Measurements from ENCODE around the gene ARHGAP24.
"Not testable (repeated sequence)": the region's sequence is repeated elsewhere in the genome, so short reads cannot be mapped to it uniquely, and the experiment has no call there.

Gene ARHGAP24

GRCh38 chr4:85659610-85660218 lies 184.8 kb downstream of the ARHGAP24 start:
- no peak for FAIRE-seq

DNA sequence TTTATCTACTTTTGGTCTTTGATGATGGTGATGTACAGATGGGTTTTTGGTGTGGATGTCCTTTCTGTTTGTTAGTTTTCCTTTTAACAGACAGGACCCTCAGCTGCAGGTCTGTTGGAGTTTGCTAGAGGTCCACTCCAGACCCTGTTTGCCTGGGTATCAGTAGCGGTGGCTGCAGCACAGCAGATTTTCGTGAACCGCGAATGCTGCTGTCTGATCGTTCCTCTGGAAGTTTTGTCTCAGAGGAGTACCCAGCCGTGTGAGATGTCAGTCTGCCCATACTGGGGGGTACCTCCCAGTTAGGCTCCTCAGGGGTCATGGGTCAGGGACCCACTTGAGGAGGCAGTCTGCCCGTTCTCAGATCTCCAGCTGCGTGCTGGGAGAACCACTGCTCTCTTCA lies 191.7 kb downstream of the ARHGAP24 start:
- not testable (repeated sequence) for FAIRE-seq

DNA sequence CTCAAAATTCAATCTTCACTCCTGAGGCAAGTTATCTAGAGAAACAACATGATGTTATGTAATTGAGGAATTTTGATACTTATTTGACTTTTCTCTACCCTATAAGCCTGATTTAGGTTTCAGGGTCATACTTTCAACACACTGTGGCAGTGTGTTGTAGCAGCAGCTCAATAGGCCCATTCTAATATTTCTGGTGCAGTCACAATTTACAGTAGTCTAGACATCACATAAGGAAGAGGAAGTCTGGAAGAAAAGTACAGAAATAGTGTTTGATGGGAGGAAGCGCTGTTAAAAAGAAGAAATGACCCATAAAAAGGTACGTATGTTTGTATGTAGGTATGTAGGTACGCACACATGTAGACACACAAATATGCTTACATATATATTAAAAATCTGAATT lies 194.3 kb downstream of the ARHGAP24 start:
- no peak for FAIRE-seq

DNA sequence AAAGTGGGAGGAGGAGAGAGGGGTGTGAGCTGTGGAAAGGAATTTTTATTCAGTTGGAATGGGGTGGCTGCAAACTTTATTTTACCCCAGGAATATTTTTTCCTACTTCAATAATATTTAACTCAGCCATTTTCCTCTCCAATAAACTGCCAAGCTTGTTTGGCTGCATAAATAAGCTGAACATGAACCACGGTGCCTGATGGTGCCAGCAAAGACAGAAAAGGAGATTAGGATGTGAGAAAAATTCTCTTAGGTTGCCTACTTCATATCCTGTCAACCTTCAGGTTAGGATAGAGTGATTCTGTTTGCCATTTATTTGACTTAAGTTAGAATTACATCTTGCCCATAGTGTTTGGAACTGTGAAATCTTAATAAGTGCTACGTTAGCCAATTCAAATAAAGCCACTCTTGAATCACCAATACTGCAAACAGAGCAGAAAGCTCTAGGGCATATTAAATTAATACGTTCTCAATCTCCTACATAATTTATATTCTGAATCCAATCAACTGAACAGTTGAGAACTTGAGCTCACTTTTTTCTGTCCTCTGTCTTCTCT lies 195.1 kb downstream of the ARHGAP24 start:
- no peak for FAIRE-seq

DNA sequence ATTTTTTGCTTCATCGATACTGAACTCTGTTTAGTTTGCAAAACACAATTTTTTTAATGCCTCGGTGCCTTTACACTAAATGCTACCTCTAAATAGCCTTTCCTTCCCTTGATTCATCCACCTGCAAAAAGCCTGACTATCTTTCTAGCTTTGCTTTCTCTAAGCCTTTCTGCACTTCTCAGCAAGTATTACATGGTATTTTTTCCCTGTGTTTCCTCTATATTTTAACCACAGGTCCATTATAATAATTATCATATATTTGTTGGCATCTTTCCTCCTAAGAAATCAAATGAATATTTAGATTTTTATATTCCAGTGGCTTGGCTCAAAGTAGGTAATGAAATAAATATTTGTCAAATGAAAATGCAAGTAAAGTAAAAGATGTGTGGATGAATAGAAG lies 196.2 kb downstream of the ARHGAP24 start:
- no peak for FAIRE-seq

- FAIRE-seq: no peak
These were observed 197.2 kb downstream of the ARHGAP24 start for GRCh38 chr4:85672116-85672515.

DNA sequence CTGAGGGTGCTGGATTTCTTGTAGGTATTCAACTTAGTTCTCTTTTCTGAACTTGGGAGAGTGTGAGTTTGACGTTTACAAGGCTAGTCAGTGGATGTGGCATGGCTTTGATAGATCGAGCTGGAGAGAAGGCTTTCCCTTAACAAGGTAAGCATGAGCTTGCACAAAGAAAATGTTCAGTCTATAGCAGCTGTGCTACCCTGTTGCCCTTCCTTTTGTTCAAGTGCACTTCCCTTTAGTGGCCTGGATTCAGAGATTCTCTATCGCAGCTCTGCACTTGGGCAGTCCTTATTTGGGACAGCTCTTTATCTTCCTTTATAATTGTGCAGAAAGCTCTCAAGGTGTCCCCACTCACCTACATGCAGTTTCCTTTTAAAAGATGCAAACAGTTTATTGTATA lies 198.0 kb downstream of the ARHGAP24 start:
- no peak for FAIRE-seq

- FAIRE-seq: no peak
These were observed 198.6 kb downstream of the ARHGAP24 start for GRCh38 chr4:85673540-85673939.

GRCh38 chr4:85675076-85676049 lies 200.4 kb downstream of the ARHGAP24 start:
- FAIRE-seq: no peak

DNA sequence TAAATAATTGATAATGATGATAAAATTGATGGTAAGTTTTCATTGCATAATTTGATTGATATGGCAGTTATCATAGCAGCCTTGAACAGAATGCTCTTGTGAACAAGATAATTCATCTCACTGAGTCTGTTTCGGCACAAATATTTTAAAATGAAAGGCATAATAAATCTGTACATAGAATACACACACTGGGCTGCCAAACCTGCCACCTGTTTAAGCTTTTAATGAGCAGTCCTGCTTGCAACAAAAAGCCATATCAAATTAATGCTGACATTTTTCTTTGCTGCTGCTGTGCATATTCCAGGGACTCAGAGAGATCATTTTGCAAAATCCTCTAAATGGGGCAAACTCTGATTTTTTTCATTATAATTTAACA lies 201.1 kb downstream of the ARHGAP24 start:
- FAIRE-seq: no peak

- FAIRE-seq: no peak
These were observed 202.1 kb downstream of the ARHGAP24 start for GRCh38 chr4:85676850-85677590.

DNA sequence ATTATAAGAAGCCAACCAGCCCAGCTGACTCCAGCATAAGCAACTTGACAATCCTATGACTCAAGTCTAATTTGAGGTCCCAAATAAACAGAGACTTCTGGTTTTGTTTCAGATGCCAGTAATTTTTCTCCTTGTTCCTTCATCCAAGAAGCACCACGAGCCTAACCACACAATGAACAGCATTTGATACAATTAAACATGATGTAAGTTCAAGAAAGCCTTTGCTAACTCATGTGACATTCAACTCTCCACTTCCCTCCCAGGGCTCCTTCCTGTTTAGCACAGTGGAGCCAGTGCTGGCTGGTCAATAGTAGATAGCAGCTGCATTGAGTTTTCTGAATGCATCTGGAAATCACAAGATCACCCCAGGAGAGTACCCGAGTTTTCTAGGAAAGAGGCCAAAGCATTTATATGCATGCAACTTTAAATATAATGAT lies 206.3 kb downstream of the ARHGAP24 start:
- FAIRE-seq: no peak

GRCh38 chr4:85681921-85682320 lies 207.0 kb downstream of the ARHGAP24 start:
- no peak for FAIRE-seq

DNA sequence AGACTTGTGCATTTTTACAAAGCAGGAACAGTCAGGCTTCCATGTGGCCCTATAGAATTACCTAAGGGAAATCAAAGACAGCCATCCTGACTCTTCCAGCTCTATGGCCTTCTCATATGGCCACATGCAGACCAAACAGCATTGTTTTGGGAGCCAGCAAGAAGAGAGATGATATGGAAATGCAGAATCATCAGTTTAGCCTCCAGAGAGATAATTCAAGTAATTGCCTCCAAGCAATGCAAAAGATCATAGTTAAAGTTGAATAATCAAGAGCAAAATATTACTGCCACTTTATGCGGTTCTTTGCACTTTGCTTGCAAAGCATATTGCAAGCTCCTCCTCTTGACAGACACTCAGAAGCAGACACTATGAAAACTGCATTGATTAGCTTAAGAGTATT lies 207.4 kb downstream of the ARHGAP24 start:
- no peak for FAIRE-seq

- FAIRE-seq: no peak
These were observed 209.7 kb downstream of the ARHGAP24 start for GRCh38 chr4:85684676-85685075.

GRCh38 chr4:85686398-85686797 lies 211.4 kb downstream of the ARHGAP24 start:
- FAIRE-seq: no peak

DNA sequence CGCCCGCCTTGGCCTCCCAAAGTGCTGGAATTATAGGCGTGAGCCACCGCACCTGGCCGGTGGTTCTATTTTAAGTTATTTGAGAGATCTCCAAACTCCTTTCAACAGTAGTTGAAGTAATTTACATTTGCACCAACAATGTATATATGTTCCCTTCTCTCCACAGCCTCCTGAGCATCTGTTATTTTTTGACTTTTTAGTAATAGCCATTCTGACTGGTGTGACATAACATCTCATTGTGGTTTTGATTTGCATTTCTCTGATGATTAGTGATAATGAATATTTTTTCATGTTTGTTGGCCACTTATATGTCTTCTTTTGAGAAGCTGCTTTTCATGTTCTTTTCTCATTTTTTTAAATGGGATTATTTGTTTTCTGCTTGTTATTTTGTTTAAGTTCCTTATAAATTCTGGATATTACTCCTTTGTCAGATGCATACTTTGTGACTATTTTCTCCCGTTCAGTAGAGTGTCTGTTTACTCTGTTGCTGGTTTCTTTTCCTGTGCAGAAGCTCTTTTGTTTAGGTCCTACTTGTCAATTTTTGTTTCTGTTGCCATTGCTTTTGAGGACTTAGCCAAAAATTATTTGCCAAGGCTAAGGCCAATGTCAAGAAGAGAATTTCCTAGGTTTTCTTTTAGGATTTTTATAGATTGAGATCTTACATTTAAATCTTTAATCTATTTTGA lies 213.2 kb downstream of the ARHGAP24 start:
- no peak for FAIRE-seq

GRCh38 chr4:85696661-85697060 lies 221.7 kb downstream of the ARHGAP24 start:
- no peak for FAIRE-seq

DNA sequence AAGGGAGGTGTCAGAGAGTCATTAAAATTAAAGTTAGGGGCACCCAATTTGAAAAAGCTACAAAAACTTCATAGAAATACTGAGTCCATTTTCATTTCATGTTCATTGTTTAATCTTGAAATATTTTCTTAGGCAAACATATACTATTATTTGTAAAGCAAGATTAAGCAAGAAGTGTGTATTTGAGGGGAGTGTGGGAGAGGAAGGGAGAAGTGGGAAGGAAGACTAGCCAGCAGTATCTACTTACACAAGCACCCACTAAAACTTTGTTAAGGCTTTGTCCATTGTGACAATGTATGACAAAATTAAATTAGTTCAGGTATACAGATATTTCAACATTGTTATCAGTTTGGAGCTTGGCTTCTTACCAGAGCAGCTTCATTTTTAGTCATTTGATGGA lies 222.9 kb downstream of the ARHGAP24 start:
- no peak for FAIRE-seq

DNA sequence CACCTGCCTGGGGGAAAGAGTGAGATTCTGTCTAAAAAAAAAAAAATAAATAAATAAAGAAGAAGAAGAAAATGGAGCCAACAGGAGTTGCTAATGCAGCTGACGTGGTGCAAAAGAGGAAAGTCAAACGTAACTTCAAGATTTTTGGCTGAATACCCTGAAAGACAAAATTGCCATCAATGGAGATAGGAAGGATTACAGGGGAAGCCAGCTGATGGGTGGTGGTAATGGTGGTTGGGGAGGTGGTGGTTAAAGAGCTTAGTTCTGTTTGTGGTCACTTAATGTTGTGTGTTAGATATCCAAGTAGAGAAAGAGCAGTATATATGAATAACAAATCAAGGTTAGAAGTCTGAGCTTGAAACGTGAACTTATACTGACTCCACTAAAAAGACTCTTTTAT lies 225.4 kb downstream of the ARHGAP24 start:
- FAIRE-seq: no peak

DNA sequence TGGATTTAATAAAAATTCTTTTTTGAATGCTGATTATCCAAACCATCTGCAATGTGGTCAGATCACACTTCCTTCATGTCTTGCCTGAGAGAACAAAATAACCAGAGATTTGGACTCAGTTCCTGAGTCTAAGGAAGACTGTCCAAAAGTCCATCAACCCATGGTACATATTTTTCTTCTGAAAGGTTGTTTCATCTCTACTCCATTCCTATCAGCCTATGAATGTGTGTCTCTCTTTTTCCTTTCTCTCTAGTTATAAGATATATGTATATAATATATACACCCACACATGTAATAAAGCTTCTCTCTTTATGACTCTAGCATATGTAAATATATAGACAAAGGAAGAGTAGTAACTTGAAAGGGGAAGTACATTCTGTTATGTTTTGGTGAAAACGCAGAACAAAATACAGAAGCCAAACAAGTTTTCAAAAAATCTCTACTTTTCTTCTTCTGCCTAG lies 226.9 kb downstream of the ARHGAP24 start:
- FAIRE-seq: no peak

GRCh38 chr4:85703096-85703495 lies 228.1 kb downstream of the ARHGAP24 start:
- no peak for FAIRE-seq

DNA sequence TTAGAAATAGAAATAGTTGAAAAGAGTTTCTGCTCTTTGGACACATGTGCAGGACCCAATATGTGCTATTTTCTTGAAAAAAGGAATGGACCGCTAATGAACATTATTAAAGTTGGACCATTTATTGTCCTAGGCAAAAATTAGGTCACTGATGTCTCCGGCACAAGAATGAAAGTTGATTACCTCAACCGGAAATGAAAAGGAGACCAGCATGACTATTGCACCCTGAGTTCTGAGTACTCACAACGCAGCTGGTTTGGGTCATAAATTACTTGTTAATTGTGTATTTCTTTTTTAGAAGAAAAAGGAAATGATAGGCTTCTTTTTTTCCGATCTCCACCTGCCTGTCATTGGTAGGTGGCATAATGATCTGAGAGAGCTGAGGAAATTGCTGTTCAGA lies 232.7 kb downstream of the ARHGAP24 start:
- no peak for FAIRE-seq

All from TTC549 (cell line).